Vagina (tissue), 2 donors: ENCODE data around the gene TMEM220. TPM values are rescaled to one million over a fixed set of nuclear protein-coding genes. Genes with fewer than 3 reads are reported as not detected.

Experiments
- DNase-seq, 2 donors: peaks; one replicate each; pipeline ENCODE4 v3.0.0-alpha.2; 2017; ENCODE audit errors: extremely low spot score in 2 of 2
- H3K27ac ChIP-seq: fragments of 200-600 bp; sonication (generic); one replicate; pipeline ENCODE4 v1.5.1; 2019
- H3K27me3 ChIP-seq: fragments of 200-600 bp; sonication (generic); one replicate; pipeline ENCODE4 v1.5.1; 2019
- H3K36me3 ChIP-seq, 2 donors: fragments of 200-600 bp; sonication (generic); one replicate each; pipeline ENCODE4 v1.5.1; 2017 to 2019
- H3K4me1 ChIP-seq: fragments of 200-600 bp; sonication (generic); one replicate; pipeline ENCODE4 v1.5.1; 2019
- H3K4me3 ChIP-seq, 2 donors: fragments of 200-600 bp; sonication (generic); 1 replicate in 1 of 2; 2 replicates in 1 of 2; pipeline ENCODE4 v1.5.1; 2016 to 2019
- H3K9me3 ChIP-seq: fragments of 200-600 bp; sonication (generic); one replicate; pipeline ENCODE4 v1.5.1; 2019
- POLR2A ChIP-seq, 2 donors: fragments of 450-650 bp; IDR thresholded peaks; one replicate each; pipeline ENCODE4 v1.6.1; 2017; ENCODE audit warnings: antibody characterized with exemption in 2 of 2, mild to moderate bottlenecking in 2 of 2, moderate library complexity in 2 of 2
- POLR2AphosphoS5 ChIP-seq, 2 donors: sonication (generic); formaldehyde crosslinking; IDR thresholded peaks; one replicate each; pipeline ENCODE4 v1.9.0; 2017; ENCODE audit warnings: antibody characterized with exemption in 2 of 2, mild to moderate bottlenecking in 2 of 2, low read depth in 1 of 2; ENCODE audit not compliant: insufficient read depth in 1 of 2
- intact Hi-C: fragments of 100-400 bp; cut with DNase I; formaldehyde crosslinking; loops from one replicate; pipeline ENCODE4 v1.15.1; 2023
- total RNA-seq: library from RNA; depleted of rRNA; stranded (reverse); fragments of >200 nt; gene quantifications from one replicate; pipeline ENCODE4 v1.2.3, GENCODE V29; 2016
- TF ChIP-seq, protein P1 (sequence below), 3 experiments: fragments of 450-650 bp in 2 of 3; fragments of 200-600 bp in 1 of 3; sonication (generic) in 1 of 3; IDR thresholded peaks; one replicate each; pipeline ENCODE4 v1.5.1; 2017 to 2019; ENCODE audit warnings: antibody characterized with exemption in 3 of 3, mild to moderate bottlenecking in 2 of 3, moderate library complexity in 2 of 3

The TMEM220 gene
- total RNA-seq, 1 donor from 2014 or later = 10.3 TPM

DNA sequence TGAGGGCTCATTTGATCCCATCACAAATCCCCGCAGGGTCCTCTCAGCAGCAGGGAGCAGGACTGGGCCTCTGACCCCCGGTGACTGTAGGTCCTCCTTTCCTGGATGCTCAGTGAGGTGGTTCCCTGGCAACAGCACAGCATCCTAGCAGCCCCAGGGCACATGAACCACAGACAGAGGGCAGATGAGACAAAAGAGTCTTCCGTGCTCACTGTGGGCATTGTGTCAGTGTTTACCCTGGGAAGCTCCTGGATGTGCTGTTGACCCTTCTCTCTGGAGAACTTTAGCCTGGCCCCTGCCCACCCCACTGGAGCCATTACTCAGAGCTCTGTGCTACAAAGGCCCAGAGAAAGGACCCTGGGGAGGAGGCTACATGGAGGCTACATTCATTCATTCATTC, 21.7 kb upstream of the TMEM220 start:
- Histone ChIP-seq H3K27ac (no peak overlapping the region), H3K4me1 (peaks cover 4% of the 10 kb centered on the region), H3K9me3 (no peaks in the 10 kb centered on the region), H3K36me3 (no peaks in the 10 kb centered on the region), H3K4me3 (no peak overlapping the region), H3K27me3 (no peaks in the 10 kb centered on the region)
- TF ChIP-seq POLR2A (IDR thresholded peaks at IDR 0.05) = no peak
- no peak for DNase-seq
- intact Hi-C loops = no loop called here

DNA sequence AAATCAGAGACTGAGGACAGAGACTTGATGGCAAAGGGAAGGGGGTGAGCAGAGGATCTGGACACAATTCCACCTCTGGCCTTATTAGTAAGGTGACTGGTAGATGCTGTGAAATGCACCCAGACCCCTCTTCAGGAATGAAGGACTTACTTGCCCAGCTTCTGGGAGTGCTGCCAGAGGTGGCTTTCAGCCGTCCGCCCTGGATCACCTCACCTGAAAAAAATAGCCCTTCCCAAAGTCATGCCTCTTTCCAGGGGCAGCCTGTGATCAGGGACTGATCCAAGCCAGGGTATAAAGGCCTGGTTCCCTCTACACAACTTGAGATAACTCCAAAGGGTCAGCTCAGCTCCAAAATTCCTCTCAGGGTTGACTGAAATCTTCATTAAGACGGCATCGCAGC, 20.4 kb upstream of the TMEM220 start:
- Histone ChIP-seq H3K4me1 (peaks cover 9% of the 10 kb centered on the region), H3K27me3 (no peaks in the 10 kb centered on the region), H3K36me3 (no peaks in the 10 kb centered on the region), H3K9me3 (no peaks in the 10 kb centered on the region), H3K27ac (no peak overlapping the region), H3K4me3 (no peak overlapping the region)
- no peak for TF ChIP-seq POLR2A (IDR thresholded peaks at IDR 0.05)
- TF ChIP-seq POLR2AphosphoS5 (IDR thresholded peaks at IDR 0.05; ENCODE audit: insufficient read depth in 1 of 2, low read depth in 1 of 2) = no peak
- TF ChIP-seq, protein P1, sequence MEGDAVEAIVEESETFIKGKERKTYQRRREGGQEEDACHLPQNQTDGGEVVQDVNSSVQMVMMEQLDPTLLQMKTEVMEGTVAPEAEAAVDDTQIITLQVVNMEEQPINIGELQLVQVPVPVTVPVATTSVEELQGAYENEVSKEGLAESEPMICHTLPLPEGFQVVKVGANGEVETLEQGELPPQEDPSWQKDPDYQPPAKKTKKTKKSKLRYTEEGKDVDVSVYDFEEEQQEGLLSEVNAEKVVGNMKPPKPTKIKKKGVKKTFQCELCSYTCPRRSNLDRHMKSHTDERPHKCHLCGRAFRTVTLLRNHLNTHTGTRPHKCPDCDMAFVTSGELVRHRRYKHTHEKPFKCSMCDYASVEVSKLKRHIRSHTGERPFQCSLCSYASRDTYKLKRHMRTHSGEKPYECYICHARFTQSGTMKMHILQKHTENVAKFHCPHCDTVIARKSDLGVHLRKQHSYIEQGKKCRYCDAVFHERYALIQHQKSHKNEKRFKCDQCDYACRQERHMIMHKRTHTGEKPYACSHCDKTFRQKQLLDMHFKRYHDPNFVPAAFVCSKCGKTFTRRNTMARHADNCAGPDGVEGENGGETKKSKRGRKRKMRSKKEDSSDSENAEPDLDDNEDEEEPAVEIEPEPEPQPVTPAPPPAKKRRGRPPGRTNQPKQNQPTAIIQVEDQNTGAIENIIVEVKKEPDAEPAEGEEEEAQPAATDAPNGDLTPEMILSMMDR (IDR thresholded peaks at IDR 0.05) = no peak
- intact Hi-C loops = no loop called here
- no peak for DNase-seq

- H3K4me3 ChIP-seq = no peak overlapping the region
- no peaks in the 10 kb centered on the region for H3K36me3 ChIP-seq
- TF ChIP-seq POLR2AphosphoS5 (IDR thresholded peaks at IDR 0.05; ENCODE audit: insufficient read depth in 1 of 2, low read depth in 1 of 2) (no peak), POLR2A (IDR thresholded peaks at IDR 0.05) (no peak)
- TF ChIP-seq, protein P1 (IDR thresholded peaks at IDR 0.05) = no peak
- no peaks in the 10 kb centered on the region for H3K27me3 ChIP-seq
- no peaks in the 10 kb centered on the region for H3K9me3 ChIP-seq
- intact Hi-C loops = no loop called here
- H3K4me1 ChIP-seq = peaks cover 20% of the 10 kb centered on the region
- peak in 1 of 2 donors; percentile 87 for DNase-seq
- no peak overlapping the region for H3K27ac ChIP-seq
Measured at GRCh38 chr17:10748531-10749181, 18.8 kb upstream of the TMEM220 start.

- H3K9me3 ChIP-seq = no peaks in the 10 kb centered on the region
- intact Hi-C loops = no loop called here
- no peak overlapping the region for H3K4me3 ChIP-seq
- peak in 1 of 2 donors; percentile 87 for DNase-seq
- no peak for TF ChIP-seq POLR2A (IDR thresholded peaks at IDR 0.05)
- peak in 1 of 2 donors; percentile 26 for TF ChIP-seq POLR2AphosphoS5 (IDR thresholded peaks at IDR 0.05; ENCODE audit: insufficient read depth in 1 of 2, low read depth in 1 of 2)
- H3K36me3 ChIP-seq = no peaks in the 10 kb centered on the region
- peaks cover 25% of the 10 kb centered on the region for H3K4me1 ChIP-seq
- no peaks in the 10 kb centered on the region for H3K27me3 ChIP-seq
- H3K27ac ChIP-seq = peak overlapping the region; percentile 78
Measured at GRCh38 chr17:10745231-10745630, 15.4 kb upstream of the TMEM220 start.

- Histone ChIP-seq H3K27ac (peak overlapping the region; percentile 78), H3K9me3 (no peaks in the 10 kb centered on the region), H3K4me3 (no peak overlapping the region), H3K27me3 (no peaks in the 10 kb centered on the region), H3K4me1 (peaks cover 25% of the 10 kb centered on the region), H3K36me3 (no peaks in the 10 kb centered on the region)
- peak in 1 of 2 donors; percentile 76 for DNase-seq
- intact Hi-C loops = no loop called here
- no peak for TF ChIP-seq POLR2A (IDR thresholded peaks at IDR 0.05)
- TF ChIP-seq, protein P1 (IDR thresholded peaks at IDR 0.05) = no peak
- no peak for TF ChIP-seq POLR2AphosphoS5 (IDR thresholded peaks at IDR 0.05; ENCODE audit: insufficient read depth in 1 of 2, low read depth in 1 of 2)
Measured at GRCh38 chr17:10744501-10745000, 14.7 kb upstream of the TMEM220 start.

DNA sequence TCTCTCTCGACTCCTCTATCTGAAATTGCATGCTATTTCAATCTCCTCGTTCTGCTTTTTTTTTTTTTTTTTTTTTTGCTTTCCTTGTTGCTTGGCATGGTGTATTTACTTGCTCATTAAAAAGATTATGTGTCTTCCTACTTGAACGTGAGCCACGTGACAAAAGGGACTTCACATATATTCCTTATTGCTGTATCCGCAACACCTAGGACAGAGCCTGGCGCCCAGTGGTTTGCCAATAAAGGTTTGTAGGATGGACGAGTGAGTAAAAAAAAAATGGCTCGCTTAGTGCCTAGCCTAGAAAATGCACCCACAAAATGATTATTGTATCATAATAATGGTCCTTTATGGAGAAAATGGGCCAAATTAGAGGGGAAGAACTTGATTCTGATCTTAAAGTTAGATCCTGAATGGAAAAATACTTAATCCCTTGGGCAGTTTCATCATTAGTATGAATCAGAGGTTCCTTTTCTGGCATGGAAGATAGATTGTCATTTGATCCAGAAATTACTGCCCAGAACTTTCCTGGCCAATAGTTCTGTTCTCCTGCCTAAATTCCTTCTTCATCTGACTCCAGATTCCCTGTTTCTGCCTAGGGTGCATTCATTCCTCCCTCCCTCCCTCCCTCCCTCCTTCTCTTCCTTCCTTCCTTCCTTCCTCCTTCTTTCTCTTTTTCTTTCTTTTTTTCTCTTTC, 13.6 kb upstream of the TMEM220 start:
- Histone ChIP-seq H3K9me3 (no peaks in the 10 kb centered on the region), H3K27me3 (no peaks in the 10 kb centered on the region), H3K36me3 (no peaks in the 10 kb centered on the region), H3K4me3 (no peak overlapping the region), H3K27ac (peak overlapping the region; percentile 78), H3K4me1 (peaks cover 28% of the 10 kb centered on the region)
- TF ChIP-seq POLR2AphosphoS5 (IDR thresholded peaks at IDR 0.05; ENCODE audit: insufficient read depth in 1 of 2, low read depth in 1 of 2) = peak; percentile 50 to 80
- no peak for TF ChIP-seq POLR2A (IDR thresholded peaks at IDR 0.05)
- intact Hi-C loops = no loop called here
- no peak for DNase-seq
